ENCODE data around the gene FAM47C. TPM values are rescaled to one million over a fixed set of nuclear protein-coding genes. Genes with fewer than 3 reads are reported as not detected.

Gene FAM47C
- total and polyA plus RNA-seq, 2 of the 4 experiments (the other 2 are of a cell fraction), result not detected

GRCh38 chrX:37010496-37010895, 2.3 kb downstream of the FAM47C start:
- H3K18ac ChIP-seq (ENCODE audit: low read depth, low read length), result no peak overlapping the region
- no peaks in the 10 kb centered on the region for H3K79me1 ChIP-seq (ENCODE audit: low read depth in 1 of 2, low read length in 2 of 2)
- BruUV-seq (replicated peaks), result no TSS peak
- no peak overlapping the region for H3K4me2 ChIP-seq (ENCODE audit: low read depth, low read length)
- no peak overlapping the region for H3K23ac ChIP-seq (ENCODE audit: low read depth, low read length)
- H4K91ac ChIP-seq (ENCODE audit: insufficient read depth, low read depth, low read length), result no peak overlapping the region
- H2AK5ac ChIP-seq (ENCODE audit: low read depth, low read length), result no peak overlapping the region
- TF ChIP-seq USF2 (IDR thresholded peaks at IDR 0.05; ENCODE audit: low read depth, low read length) (no peak), SMC3 (IDR thresholded peaks at IDR 0.05; ENCODE audit: low read depth, low read length) (no peak), ELK1 (IDR thresholded peaks at IDR 0.05; ENCODE audit: borderline replicate concordance, low read depth, low read length) (no peak), CTCF (conservative IDR thresholded peaks at IDR 0.05; ENCODE audit: low read depth, low read length) (no peak), CEBPB (IDR thresholded peaks at IDR 0.05; ENCODE audit: low read depth, low read length) (no peak), RAD21 (IDR thresholded peaks at IDR 0.05; ENCODE audit: low read length) (no peak), NFE2L2 (IDR thresholded peaks at IDR 0.05; ENCODE audit: low read depth, low read length) (no peak), CHD1 (IDR thresholded peaks at IDR 0.05; ENCODE audit: low read depth, low read length) (no peak), POLR2A (IDR thresholded peaks at IDR 0.05; ENCODE audit: low read depth, low read length) (no peak)
- intact Hi-C loops (cut with micrococcal nuclease) (no loop called here), dilution Hi-C loops (cut with HindIII; ENCODE audit: low sequenced_read_pairs, unreplicated experiment) (no loop called here), in situ Hi-C loops (cut with MboI; ENCODE audit: low sequenced_read_pairs) (no loop called here)
- no peaks in the 10 kb centered on the region for H3K27me3 ChIP-seq (ENCODE audit: control insufficient read depth, insufficient read depth, low read length)
- ChIA-PET POLR2A (ENCODE audit: unreplicated experiment) (no interaction called here), CTCF (no interaction called here)
- no peak overlapping the region for H2AFZ ChIP-seq (replicated peaks; ENCODE audit: low read length, poor library complexity)
- H3K4ac ChIP-seq (ENCODE audit: low read depth, low read length), result no peak overlapping the region
- H4K20me1 ChIP-seq (ENCODE audit: insufficient read depth, low read length), result no peaks in the 10 kb centered on the region
- no peak overlapping the region for H4K8ac ChIP-seq (ENCODE audit: low read depth in 2 of 2, low read length in 2 of 2)
- no peak overlapping the region for H3K27ac ChIP-seq (ENCODE audit: insufficient read depth, low read length)
- H3K4me3 ChIP-seq (ENCODE audit: insufficient read depth, low read depth, low read length), result no peak overlapping the region
- 86% methylated on average over 16 of the region's 22 CpGs; no CpG with 5 or more reads in 1 of the 2 experiments for WGBS, 2 experiments (ENCODE audit: extremely low coverage in 2 of 2, insufficient read length in 1 of 2)
- H3K9me1 ChIP-seq (ENCODE audit: insufficient read depth, low read length), result no peaks in the 10 kb centered on the region
- H2BK5ac ChIP-seq (ENCODE audit: low read depth, low read length, poor library complexity, severe bottlenecking), result no peak overlapping the region
- no peak overlapping the region for H2AK9ac ChIP-seq (replicated peaks; ENCODE audit: low read depth, low read length, poor library complexity)
- H3K56ac ChIP-seq (ENCODE audit: extremely low read depth, insufficient read depth, low read length), result no peak overlapping the region
- no peak for DNase-seq
- H3K4me1 ChIP-seq (ENCODE audit: control insufficient read depth, insufficient read depth, low read length), result no peaks in the 10 kb centered on the region
- ATAC-seq (ENCODE audit: low read depth), result no peak
- no peaks in the 10 kb centered on the region for H3K36me3 ChIP-seq (ENCODE audit: control insufficient read depth, insufficient read depth, low read length)
- peaks cover 6% of the 10 kb centered on the region; the same call in 1 of the 2 replicates for H3K9me3 ChIP-seq (ENCODE audit: control insufficient read depth, insufficient read depth, low read length)
- no peak overlapping the region for H4K5ac ChIP-seq (ENCODE audit: low read depth, low read length)
- no peak overlapping the region for H2BK15ac ChIP-seq (ENCODE audit: low read depth, low read length)
- H2BK20ac ChIP-seq (ENCODE audit: low read depth, low read length), result no peak overlapping the region
- no peak overlapping the region for H2BK120ac ChIP-seq (ENCODE audit: low read depth, low read length)
- no peak overlapping the region for H3K14ac ChIP-seq (replicated peaks; ENCODE audit: low read depth, low read length)
- no peak overlapping the region for H3K9ac ChIP-seq (ENCODE audit: low read depth, low read length)

Data from IMR-90 (cell line).